ENCODE measurements around the gene AFF2.

Gene AFF2

DNA sequence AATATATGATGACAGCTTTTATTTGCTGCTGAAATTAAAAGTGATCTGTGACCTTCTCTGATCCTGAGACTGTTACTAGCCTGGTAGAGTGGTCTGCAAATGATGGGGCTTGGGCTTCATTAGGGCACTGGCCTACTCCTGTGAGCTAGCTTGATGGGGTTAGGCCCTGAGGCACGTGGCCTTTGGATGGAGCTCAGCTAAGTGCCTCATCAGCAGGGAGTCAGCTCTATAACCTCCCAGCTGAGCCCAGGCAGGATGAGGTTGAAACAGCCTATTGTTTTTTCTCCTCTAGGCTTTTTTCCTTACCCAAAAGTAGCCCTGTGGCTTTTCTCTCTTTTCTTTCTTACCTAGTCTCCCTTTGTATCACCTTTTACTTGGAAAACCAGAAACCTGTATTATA is 92.2 kb downstream of the AFF2 start:
- no peak for DNase-seq

DNA sequence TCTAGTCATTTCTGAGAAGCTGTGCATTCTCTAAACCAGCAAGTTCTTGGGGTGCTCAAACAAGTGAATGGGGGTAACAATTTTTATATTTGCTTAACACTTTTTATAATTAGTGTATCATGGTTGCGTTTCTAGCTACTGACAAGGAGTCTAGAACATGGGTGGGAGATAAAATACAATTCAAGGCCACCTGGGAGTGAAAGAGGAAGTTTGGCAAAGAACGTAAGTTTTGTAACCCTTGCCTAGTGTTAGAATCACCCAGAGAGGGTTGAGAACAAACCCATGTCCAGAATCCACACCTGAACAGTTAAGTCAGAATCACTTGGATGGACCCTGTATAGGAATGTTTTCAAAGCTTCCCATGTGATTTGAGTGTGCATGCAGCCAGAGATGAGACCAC is 92.7 kb downstream of the AFF2 start:
- DNase-seq, result no peak

DNA sequence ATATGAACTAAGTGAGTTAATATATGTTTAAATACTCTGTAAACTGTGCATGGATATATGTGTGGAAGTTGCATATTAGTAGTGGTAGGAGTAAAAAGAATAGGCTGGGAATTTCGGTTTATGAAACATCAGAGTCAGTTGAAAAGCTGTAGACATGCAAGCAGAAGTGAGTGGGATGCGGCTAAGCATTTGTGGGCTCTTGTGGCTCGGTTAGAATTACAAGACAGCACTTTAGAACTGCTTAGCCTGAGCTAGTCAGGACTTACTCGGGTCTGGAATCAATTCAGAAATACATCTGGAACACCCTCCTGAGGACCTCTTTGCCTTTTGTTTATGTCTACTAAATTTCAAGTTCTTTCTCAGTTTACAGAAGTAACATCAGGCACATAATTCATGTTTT is 93.6 kb downstream of the AFF2 start:
- DNase-seq, result peak in 1 of 2 donors; percentile 11

DNA sequence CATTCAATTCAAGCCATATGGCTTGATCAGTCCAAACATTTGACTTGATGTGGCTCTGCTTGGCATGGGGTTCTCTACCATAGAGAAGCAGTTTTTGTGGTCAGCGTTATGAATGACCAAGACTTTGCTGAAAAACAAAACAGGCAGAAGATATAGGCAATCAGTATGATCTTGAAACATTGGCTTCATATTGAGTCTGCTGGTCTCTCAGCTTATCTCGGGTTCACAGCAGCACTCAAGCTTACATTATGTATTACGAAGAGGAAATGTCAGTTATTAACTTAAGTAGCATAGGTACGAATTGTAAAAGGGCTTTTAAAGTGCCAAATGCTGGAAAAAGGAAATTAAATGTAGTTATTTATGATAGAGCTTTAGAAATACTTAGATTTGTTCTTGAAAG is 99.0 kb downstream of the AFF2 start:
- DNase-seq, result no peak

DNA sequence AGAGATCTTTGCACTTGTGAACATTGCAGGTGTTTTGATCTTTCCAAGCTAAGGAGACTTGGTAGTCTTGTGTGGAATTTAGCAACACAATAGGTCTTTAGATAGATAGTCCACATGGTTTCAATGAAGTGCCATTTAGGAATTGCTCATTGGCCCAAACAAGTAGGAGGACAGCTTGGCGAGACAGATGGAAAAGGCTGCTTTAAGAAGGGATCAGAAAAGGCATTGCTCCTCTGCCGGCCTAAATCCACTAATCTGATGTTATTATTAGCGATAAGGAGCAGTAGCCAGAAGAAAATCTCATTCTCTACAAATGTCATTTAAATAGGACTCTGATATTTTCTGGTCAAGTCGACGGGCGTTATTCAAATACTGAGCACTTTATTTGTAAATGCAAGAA is 99.7 kb downstream of the AFF2 start:
- DNase-seq, result no peak

DNA sequence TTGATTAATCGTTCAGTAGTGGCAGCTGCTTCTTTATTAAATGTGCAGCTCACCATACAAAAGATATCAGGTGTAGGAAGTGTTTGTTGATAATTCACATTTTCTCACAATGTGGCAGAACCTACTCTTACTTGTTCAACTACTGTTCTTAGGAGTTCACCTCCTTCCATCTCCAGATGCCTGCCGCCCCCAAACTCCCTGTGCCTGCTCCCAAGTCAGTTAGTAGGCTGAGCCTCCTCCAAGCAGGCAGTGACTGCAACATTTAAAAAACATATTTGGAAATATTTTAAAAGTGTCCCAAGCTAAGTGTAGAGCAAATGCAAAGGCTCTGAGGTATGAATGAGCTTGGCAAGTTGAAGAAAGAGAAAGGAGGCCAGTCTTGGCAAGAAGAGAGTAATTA is 100.2 kb downstream of the AFF2 start:
- DNase-seq, result no peak

DNA sequence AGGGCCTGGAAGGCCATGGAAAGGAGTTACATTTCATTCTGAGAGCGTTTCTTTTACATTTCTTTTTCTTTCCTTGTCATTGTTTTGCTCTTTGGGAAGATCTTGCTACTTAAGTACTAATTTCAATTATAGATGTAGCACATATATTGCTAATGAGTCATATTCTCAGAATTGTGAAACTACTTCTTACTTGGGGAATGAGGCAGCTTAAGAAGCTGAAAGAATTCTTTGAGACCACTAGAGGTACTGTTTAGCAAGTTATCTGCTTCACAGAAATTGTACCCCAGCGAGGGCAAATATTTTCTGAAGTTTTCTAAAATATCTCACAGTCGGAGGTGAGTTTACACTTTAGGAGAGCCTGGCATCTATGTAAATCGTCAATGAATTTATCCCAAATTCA is 100.6 kb downstream of the AFF2 start:
- no peak for DNase-seq

DNA sequence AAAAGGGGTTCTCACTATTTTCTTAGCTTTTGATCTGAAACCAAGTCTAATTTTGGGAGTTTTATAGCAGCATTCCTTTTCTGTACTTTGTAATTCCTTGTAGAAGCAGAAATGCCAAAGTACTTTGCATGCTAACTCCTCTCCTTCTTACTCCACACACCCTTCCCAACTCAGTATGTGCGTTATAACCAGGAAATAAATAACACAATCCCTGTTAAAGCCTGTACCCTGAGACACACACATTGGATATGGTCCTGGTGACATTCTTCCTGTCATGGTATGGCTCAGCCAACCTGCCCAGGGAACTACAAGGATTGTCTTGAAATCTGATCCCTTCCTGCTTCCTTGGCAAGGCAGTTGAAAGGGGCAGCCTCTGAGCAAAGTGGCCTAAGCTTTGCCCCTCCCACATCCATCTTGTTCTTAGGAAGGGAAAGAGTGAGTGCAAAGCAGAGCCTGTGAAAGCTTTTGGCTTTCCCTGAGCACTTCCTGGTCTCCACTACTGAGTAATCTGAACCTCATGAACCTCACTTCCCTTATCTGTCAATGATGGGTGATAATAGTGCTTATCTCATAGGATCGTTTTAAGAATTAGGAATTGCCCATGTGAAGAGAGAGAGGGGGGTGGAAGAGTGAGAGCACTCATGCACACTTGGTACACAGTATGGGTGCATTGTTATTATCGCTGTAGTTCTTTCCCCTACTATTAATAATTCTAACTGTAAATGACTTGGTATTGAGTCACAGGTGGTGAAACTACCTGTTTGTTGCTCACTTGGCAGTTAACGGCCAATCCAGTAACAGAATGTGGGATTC is 109.3 kb downstream of the AFF2 start:
- peak in 1 of 2 donors; percentile 25 for DNase-seq

DNA sequence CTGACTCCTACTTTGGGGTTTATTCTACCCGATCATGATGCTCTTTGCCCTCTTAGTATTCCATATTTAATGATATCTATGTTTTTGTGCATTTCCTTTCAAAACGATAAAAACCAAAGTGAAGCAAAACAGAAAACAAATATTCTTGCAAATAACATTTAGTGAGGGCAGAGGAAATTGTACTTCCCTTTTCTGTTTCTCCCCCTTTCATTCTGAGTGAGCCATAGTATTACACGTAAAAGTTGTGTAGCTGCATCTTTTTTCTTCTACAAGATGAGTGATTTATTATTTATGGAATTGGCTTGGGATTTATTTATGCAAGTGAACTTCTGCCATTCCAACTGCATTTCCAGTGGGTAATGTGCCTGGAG is 109.9 kb downstream of the AFF2 start:
- DNase-seq, result peak in 1 of 2 donors; percentile 5

DNA sequence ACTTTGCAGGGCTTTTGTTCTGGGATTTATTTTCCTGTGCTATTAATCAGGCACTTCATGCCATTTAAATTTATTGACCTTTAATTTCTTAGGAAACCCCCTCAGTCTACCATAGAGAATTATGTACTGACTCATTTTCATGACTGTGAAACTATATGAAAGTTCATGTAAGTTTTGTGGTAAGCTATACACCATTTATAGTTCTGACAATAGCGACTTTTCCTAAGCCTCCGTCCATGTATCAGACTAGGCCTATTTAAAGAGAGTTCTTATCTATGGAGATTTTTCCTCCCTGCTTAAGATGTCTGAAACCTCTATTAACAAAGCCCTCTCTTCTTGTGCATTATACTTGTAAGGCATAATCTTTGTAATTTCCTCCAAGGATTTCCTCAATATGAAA is 111.6 kb downstream of the AFF2 start:
- DNase-seq, result no peak

DNA sequence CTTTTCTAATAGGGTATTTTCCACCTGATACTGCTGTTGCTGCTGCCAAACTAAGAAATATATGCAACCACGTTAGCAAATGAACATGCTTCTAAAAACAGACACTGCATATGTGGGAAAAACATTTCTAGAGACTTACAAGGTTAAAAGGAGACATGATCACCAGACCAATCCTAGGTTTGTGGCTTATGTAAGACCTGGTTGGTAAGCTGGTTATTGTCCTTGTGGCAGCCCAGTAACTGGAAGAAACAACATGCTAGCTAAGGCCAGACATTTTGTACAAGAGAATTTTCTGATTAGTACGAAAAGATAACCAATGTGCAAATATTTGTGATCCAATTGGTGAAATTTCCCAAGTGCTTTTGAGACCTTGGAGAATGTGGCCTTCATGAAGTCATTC is 112.0 kb downstream of the AFF2 start:
- DNase-seq, result no peak

DNA sequence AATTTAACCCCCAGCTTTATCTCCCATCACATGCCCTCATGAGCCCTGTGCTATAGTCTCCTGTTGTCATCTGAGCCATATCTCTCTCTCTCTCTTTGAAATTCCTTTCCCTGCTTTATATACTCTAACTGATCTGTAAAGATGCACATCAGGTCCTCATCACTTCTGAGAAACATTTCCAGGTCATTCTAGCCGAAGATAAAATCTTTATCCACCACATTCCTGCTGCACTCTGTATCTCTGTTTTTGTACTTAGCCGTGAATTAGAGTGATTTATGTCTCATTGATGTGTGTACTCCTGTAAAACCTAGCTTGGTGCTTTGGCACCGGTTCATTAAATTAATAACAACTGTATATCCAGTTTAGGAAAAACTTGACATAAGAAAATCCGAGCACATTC is 113.2 kb downstream of the AFF2 start:
- DNase-seq, result no peak

DNA sequence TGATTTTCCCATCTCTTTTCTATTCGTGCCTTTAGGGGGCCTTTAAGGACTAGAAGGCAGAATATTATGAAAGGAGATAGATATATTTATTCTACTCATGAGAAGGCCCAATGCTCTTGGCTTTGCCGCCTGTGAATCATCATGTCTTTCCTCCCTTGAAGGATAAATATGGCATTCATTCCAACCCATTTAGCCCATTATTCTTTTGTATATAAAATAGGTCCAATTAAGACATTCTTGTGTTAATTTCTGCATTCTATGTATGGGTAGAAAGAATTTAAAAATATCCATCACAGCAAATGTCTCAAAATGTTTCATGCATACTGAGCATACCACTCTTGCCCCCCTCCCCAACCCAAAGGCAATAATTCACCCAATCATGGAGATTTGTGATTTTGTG is 115.1 kb downstream of the AFF2 start:
- DNase-seq, result no peak

DNA sequence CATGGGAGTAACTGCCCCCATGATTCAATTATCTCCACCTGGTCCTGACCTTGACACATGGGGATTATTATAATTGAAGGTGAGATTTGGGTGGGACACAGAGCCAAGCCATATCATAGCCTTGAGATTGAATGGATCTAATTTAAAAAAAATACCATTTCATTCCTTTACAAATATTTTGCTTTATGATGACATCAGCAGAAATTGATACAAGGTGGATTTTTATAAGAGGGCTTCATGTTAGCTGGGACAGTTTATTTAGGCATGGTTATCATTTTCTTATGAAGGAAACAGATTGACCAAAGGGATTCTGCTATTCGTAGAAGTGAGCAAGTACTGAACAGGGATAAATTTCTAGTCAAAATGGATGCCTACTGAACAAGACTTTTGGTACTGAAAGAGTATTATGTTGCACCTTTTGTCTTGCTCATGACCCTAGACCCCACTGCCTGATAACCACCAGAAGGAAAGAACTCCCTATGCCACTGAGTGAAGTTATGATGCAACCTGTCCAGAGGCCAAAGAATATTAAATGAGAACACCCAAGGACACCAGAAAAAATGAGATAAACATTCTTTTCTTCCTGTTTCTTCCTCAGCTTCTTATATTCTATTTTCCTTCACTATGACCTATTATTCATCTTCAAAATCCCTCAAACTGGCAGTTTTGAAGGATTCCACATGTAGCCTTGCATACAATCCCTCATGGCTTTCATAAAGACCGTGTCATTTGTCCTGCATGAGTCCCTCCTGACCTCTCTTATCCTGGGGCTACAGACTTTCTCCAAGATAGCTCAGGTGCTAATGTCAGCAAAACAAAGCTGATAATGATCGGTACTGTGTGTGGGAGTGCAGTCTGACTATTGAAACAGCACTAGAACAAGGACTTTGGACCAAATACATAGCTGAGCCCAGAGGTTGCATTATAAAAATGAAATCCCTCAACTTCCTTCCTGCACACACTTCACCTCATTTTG is 118.3 kb downstream of the AFF2 start:
- DNase-seq, result no peak

DNA sequence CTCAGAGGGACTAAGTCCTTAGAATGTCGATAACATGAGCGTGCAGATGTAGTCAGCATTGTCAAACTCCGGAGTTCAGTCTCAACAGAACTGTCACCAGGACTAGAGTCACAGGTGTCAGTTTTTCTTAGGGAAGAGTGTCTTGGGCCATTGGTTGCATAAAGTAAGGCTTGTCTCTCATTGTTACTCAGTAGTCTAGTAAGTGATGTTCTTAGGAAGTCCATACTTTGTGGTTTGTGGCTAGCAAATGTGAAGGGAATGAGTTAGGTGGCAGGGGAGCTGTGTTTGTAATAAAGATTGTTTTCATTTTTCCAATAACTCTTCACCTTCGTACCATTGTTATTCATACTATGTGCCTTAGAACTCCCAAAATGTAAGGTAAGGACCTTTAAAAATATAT is 119.6 kb downstream of the AFF2 start:
- DNase-seq, result no peak

DNA sequence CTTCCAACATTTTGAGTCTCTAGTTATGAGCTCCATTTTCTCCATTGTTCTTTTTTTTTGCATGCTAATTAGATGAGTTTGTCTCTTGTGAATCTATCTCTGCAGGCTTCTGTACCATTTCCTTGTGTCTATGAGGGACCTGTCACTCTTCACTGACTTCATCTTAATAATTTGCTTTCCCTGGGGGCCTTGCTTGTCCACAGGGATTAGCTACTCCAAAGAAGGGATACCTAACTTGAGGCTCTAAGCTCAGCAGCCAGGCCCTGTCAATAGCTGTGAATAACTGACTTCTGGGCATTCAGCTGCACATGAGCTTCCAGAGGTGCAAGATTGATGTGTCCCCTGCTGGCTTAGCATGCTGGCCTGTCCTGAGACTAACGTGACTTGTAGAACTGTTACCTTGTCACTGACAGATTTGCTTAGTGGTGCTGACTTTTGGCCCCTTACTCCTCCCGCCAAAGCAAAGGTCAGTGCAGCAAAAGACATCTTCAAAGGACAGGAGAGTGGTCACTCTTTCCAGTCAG is 124.6 kb downstream of the AFF2 start:
- no peak for DNase-seq

DNA sequence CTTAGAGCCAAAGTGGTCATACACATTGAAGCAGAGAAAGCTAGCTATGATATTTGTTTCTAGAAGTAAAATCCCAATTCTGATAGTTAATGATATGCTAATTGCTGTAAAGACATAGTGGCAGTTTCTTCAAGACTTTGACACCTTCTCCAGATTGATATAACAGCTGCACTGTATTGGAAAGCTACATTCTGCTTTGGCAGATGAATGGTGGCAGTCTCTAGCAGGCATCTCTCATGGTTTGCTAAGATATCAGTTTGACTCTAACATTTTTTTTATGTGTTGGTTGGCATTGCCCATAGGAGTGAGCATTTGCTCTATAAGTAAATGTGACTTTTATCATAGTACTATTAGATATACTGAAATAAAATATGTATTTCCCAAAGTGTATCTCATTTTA is 128.2 kb downstream of the AFF2 start:
- DNase-seq, result no peak

DNA sequence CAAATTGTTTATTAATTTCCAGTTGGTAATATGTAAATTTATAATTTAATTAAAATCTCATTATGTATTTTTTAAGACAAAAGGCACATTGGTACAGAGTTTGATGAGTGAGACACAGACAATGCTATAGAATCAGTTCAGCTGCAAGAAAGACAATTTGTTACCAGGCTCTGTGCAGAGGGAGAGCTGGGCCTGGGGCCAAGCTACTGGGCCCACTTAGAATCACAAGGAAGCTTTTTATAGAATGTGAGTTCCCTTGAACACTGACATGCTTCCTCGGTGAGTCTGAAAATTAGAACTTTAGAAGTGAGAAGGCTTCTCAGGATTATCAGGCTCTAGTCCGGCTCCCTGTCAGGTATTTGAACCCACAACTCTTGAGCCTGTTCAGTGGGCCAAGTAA is 129.0 kb downstream of the AFF2 start:
- no peak for DNase-seq

DNA sequence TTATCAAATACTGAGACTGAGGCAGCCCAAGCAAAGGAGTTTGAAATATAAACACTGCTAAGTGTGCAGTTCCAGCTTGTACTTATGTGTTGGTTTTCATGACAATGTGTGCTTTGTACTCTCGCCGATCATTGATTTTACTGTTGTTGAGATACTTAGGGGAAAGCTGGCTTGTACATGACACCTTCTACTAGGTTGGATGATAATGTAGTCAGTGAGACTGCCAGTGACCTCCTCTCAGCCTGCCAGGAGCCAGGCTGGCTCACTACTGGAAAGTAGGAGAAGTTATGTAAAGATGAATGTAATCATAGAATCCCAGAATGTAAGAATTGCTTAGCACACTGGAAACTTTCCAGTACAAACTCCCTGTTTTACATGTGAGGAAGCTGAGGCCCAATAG is 132.0 kb downstream of the AFF2 start:
- DNase-seq, result no peak

DNA sequence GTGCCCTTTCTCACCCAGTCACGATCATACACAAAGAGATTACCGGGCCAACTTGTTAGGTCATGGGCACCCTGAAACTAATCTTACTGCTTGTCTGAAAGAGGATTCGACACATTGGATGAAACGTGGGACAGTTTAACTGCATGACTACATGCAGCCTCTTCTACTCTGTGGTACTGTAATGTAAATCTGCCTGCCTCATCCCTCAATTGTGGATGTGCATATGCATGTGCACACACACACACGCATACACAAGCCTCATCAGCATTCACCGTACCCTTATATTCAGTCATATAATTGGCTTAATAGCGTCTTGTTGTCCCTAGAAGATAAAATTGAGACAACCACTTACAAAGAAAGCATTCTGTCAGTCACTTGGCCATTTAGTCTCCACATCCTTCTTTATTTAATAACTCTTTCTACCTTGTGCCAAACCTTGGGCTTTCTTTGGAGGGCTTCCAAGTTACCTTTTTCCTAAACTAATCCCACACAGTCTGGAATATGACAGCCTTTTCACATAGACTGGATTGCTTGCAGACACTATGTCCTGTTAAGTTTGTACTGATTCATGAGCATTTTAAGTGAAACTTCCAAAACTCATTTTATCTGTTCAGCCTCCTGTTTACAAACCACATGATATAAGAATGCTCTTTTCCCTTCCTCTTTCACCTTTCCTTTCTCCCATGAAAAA is 132.9 kb downstream of the AFF2 start:
- DNase-seq, result no peak

DNA sequence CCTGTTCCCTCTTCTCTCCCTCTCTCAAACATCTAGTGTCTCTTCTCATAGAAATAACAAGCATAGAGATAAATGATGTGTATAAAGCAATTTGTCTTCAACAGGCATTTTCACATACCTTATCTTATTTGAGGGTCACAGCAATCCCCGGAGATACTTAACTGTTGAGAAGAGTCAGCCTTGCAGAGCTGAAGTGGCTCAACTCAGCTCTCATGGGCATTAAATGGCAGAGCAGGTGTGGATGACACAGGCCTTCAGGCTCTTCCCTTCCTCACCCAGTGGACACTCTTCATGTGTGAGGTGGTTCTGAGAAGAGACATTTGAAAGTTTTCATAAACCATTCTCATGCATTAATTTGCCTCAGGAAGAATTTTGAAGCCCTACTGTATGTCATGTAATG is 134.2 kb downstream of the AFF2 start:
- DNase-seq, result no peak

DNA sequence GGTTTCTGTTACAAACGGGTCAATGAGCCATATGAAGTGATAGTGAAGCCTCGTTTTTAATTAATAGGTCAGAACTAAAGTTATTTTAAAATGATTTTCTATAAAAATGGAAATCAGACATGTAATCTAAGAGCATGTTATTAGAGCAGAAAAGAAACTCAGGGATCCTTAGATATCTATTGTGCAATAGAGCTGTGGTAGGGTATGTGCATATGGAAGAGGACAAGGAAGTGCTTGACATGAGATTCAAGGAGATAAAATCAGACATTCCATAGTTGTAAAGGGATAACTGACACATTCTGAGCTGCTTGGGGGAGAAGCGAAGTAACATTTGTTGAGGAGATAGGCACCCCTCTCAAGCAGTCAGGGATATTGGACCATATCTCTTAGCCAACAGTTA is 143.0 kb downstream of the AFF2 start:
- DNase-seq, result no peak

DNA sequence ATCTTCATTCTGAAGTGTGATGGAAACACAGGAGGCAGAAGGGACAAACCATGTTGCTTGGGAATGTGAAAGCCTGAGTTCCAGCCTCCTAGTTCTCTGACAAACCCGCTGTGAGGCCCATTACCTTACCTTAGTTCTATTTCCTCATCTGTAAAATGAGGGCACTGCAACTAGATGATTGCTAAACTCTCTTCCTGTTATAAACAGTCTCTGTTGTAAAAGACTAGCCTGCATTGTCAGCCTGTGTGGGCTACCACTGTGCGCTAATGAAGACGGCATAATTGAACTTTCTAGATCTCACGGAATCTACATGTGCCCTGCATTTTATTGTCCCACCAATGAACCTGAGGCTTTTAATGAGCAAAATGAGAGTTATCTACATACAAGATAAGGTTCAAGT is 147.2 kb downstream of the AFF2 start:
- DNase-seq, result peak; percentile 23 to 29

Measured in inflammatory macrophage treated with lipopolysaccharide for 1 hour (primary cell).